HepG2 (cell line): ENCODE results near the gene UNKL. TPM values are rescaled to one million over a fixed set of nuclear protein-coding genes. Genes with fewer than 3 reads are reported as not detected.
A peak's percentile ranks its signal among the peaks of the same experiment; 100 is the strongest.

Experiments
- BHLHE40 ChIP-seq: IDR thresholded peaks from 2 replicates; pipeline ENCODE4 v1.6.1; 2011; ENCODE audit warnings: low read length, improper control_type of control experiment
- CHD2 ChIP-seq: IDR thresholded peaks from 2 replicates; pipeline ENCODE4 v1.6.1; 2011; ENCODE audit warnings: low read depth, low read length, improper control_type of control experiment
- EEA1 ChIP-seq: sonication (generic); formaldehyde crosslinking; IDR thresholded peaks from 2 replicates; pipeline ENCODE4 v1.5.1; 2020; ENCODE audit warnings: mild to moderate bottlenecking, missing genetic modification reagents, borderline replicate concordance
- EHMT2 ChIP-seq: fragments of 200-600 bp; sonication (generic); IDR thresholded peaks from 2 replicates; pipeline ENCODE4 v1.7.0; 2017; ENCODE audit warnings: antibody characterized with exemption, low read depth, low read length, borderline replicate concordance
- HHEX ChIP-seq: IDR thresholded peaks from 2 replicates; pipeline ENCODE4 v1.6.1; 2016; ENCODE audit warnings: control low read depth
- HNF4A ChIP-seq: sonication (generic); formaldehyde crosslinking; IDR thresholded peaks from 2 replicates; pipeline ENCODE4 v1.4.0; 2020; ENCODE audit warnings: missing genetic modification reagents
- NFYC ChIP-seq: IDR thresholded peaks from 2 replicates; pipeline ENCODE4 v1.6.1; 2016; ENCODE audit warnings: missing genetic modification reagents, missing compliant biosample characterization
- NONO ChIP-seq, 2 experiments: fragments of 450-650 bp in 1 of 2; sonication (generic) in 1 of 2; formaldehyde crosslinking in 1 of 2; IDR thresholded peaks in 1 of 2; conservative IDR thresholded peaks in 1 of 2; 2 replicates each; pipeline versions ENCODE4 v1.6.1 to v1.8.0; 2017 to 2022; ENCODE audit warnings: mild to moderate bottlenecking in 1 of 2, missing genetic modification reagents in 1 of 2, moderate library complexity in 1 of 2
- PHF21A ChIP-seq: sonication (generic); formaldehyde crosslinking; IDR thresholded peaks from 2 replicates; pipeline ENCODE4 v1.5.0; 2020; ENCODE audit warnings: mild to moderate bottlenecking, missing genetic modification reagents
- PRMT3 ChIP-seq: sonication (generic); formaldehyde crosslinking; IDR thresholded peaks from 2 replicates; pipeline ENCODE4 v1.8.1; 2022; ENCODE audit warnings: low read depth, mild to moderate bottlenecking, moderate library complexity, missing genetic modification reagents, borderline replicate concordance
- RBFOX2 ChIP-seq: fragments of 200-400 bp; formaldehyde crosslinking; IDR thresholded peaks from 2 replicates; pipeline ENCODE4 v1.6.1; 2017; ENCODE audit warnings: low read depth, mild to moderate bottlenecking, low read length
- RFXAP ChIP-seq: sonication (generic); formaldehyde crosslinking; IDR thresholded peaks from 2 replicates; pipeline ENCODE4 v1.4.0; 2020; ENCODE audit warnings: missing genetic modification reagents, borderline replicate concordance
- SALL1 ChIP-seq: sonication (generic); formaldehyde crosslinking; IDR thresholded peaks from 2 replicates; pipeline ENCODE4 v1.8.0; 2022; ENCODE audit warnings: mild to moderate bottlenecking, missing genetic modification reagents
- SAP130 ChIP-seq: IDR thresholded peaks from 2 replicates; pipeline ENCODE4 v1.6.1; 2016; ENCODE audit warnings: low read depth
- SP2 ChIP-seq: sonication (generic); formaldehyde crosslinking; IDR thresholded peaks from 2 replicates; pipeline ENCODE4 v1.5.1; 2020; ENCODE audit warnings: mild to moderate bottlenecking, missing genetic modification reagents
- SP5 ChIP-seq: IDR thresholded peaks from 2 replicates; pipeline ENCODE4 v1.6.1; 2016; ENCODE audit warnings: low read depth, borderline replicate concordance
- ZBTB38 ChIP-seq: sonication (generic); formaldehyde crosslinking; IDR thresholded peaks from 2 replicates; pipeline ENCODE4 v1.5.1; 2020; ENCODE audit warnings: mild to moderate bottlenecking, missing genetic modification reagents
- ZIK1 ChIP-seq: sonication (generic); formaldehyde crosslinking; IDR thresholded peaks from 2 replicates; pipeline ENCODE4 v1.5.0; 2020; ENCODE audit warnings: mild to moderate bottlenecking, low read depth, missing genetic modification reagents, borderline replicate concordance
- ZNF354B ChIP-seq: sonication (generic); formaldehyde crosslinking; IDR thresholded peaks from 2 replicates; pipeline ENCODE4 v1.8.0; 2022; ENCODE audit warnings: mild to moderate bottlenecking, missing genetic modification reagents
- ZNF441 ChIP-seq: sonication (generic); formaldehyde crosslinking; IDR thresholded peaks from 2 replicates; pipeline ENCODE4 v1.7.0; 2021; ENCODE audit warnings: missing genetic modification reagents, borderline replicate concordance
- ZNF775 ChIP-seq: sonication (generic); formaldehyde crosslinking; IDR thresholded peaks from 2 replicates; pipeline ENCODE4 v1.4.0; 2020; ENCODE audit warnings: missing genetic modification reagents, mild to moderate bottlenecking, moderate library complexity, borderline replicate concordance
- ZNF776 ChIP-seq: sonication (generic); formaldehyde crosslinking; IDR thresholded peaks from 2 replicates; pipeline ENCODE4 v1.4.0; 2020; ENCODE audit warnings: mild to moderate bottlenecking, missing genetic modification reagents
- polyA plus RNA-seq, 8 experiments: library from polyadenylated mRNA; depleted of rRNA in 3 of 8; stranded (reverse) in 7 of 8; unstranded in 1 of 8; fragments of >200 nt; fragmentation: Illumina TruSeq in 4 of 8; extraction: Trizol in 4 of 8; gene quantifications; 2 replicates each; pipeline versions ENCODE4 v1.2.1 to v1.2.3, GENCODE V29; 2011 to 2016; ENCODE audit warnings: low read depth in 4 of 8, missing spikeins in 1 of 8, mixed read lengths in 1 of 8; ENCODE audit not compliant: insufficient read depth in 1 of 8
- total RNA-seq, 5 experiments: library from RNA; depleted of rRNA; stranded (reverse); fragments of >200 nt; fragmentation: Illumina TruSeq; extraction: Trizol; gene quantifications; 2 replicates each; pipeline ENCODE4 v1.2.3, GENCODE V29; 2016; ENCODE audit warnings: low read depth in 1 of 5
- TF ChIP-seq, protein P1 (sequence below): sonication (generic); formaldehyde crosslinking; IDR thresholded peaks from 2 replicates; pipeline ENCODE4 v1.5.0; 2020; ENCODE audit warnings: mild to moderate bottlenecking, missing genetic modification reagents
- TF ChIP-seq, protein P2 (sequence below): sonication (generic); formaldehyde crosslinking; IDR thresholded peaks from 2 replicates; pipeline ENCODE4 v1.5.0; 2020; ENCODE audit warnings: missing genetic modification reagents, mild to moderate bottlenecking, borderline replicate concordance
- TF ChIP-seq, protein P3 (sequence below): sonication (generic); formaldehyde crosslinking; IDR thresholded peaks from 2 replicates; pipeline ENCODE4 v1.5.0; 2020; ENCODE audit warnings: mild to moderate bottlenecking, missing genetic modification reagents, moderate library complexity
- TF ChIP-seq, protein P4 (sequence below): IDR thresholded peaks from 2 replicates; pipeline ENCODE4 v1.6.1; 2012; ENCODE audit warnings: inconsistent platforms

Gene UNKL
- total and polyA plus RNA-seq, 2 of the 13 experiments (the other 11 are each of a cell fraction or from before 2014, with no cell fraction given), result 10.4 to 17.6 TPM

DNA sequence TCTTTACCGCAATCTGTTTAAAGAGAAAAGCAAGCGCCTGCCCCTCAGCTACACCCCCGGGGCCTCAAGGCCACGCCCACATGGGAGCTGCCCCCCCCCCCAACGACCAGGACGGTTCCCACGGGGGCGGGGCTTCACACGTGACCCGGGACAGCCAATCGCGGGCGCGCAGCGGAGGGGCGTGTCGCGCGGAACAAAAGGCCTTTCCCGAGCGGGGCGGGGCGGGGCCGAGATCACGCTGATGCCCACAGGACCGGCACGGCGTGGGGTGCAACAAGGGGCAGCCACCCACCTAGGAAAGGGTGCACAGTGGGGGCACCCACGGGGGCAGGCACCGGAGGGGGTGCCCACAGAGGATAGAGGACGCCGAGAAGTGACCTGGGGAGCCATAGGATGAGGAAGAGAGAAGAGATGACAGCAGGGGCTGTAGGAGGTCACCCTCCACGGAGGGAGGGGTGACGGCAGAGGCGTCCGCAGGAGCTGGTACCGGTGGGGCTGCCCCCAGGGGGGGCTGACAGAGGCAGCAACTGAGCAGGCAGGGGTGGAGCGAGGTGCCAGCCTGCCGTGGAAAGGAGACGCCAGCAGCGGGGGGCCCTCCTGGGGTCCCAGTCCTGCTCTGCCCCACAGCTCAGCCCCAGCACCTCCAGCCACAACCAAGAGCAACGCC lies 6.2 kb downstream of the UNKL start (continued):
- TF ChIP-seq, protein P1, sequence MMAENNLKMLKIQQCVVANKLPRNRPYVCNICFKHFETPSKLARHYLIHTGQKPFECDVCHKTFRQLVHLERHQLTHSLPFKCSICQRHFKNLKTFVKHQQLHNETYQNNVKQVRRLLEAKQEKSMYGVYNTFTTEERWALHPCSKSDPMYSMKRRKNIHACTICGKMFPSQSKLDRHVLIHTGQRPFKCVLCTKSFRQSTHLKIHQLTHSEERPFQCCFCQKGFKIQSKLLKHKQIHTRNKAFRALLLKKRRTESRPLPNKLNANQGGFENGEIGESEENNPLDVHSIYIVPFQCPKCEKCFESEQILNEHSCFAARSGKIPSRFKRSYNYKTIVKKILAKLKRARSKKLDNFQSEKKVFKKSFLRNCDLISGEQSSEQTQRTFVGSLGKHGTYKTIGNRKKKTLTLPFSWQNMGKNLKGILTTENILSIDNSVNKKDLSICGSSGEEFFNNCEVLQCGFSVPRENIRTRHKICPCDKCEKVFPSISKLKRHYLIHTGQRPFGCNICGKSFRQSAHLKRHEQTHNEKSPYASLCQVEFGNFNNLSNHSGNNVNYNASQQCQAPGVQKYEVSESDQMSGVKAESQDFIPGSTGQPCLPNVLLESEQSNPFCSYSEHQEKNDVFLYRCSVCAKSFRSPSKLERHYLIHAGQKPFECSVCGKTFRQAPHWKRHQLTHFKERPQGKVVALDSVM (CRISPR knock-in tag), result peak; percentile 72; the same call in 1 of the 2 replicates
- TF ChIP-seq, protein P2, sequence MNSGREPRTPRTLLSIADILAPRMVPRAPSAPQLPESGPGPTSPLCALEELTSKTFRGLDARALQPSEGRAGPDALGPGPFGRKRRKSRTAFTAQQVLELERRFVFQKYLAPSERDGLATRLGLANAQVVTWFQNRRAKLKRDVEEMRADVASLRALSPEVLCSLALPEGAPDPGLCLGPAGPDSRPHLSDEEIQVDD (CRISPR knock-in tag), result no peak
- peak; percentile 93 for TF ChIP-seq NFYC (CRISPR knock-in tag)
- no peak for TF ChIP-seq RFXAP
- peak; percentile 91 for TF ChIP-seq SAP130 (CRISPR knock-in tag)
- TF ChIP-seq ZNF775, result no peak
- TF ChIP-seq SALL1 (CRISPR knock-in tag), result peak; percentile 60; the same call in 1 of the 2 replicates
- no peak for TF ChIP-seq EEA1 (CRISPR knock-in tag)
- no peak for TF ChIP-seq NONO (IDR thresholded peaks at IDR 0.05)
- peak; percentile 80 for TF ChIP-seq NONO (CRISPR knock-in tag; conservative IDR thresholded peaks at IDR 0.05)
- TF ChIP-seq SP5, result peak; percentile 70
- TF ChIP-seq ZNF354B (CRISPR knock-in tag), result no peak
- no peak for TF ChIP-seq ZBTB38 (CRISPR knock-in tag)
- peak; percentile 57 for TF ChIP-seq BHLHE40
- no peak for TF ChIP-seq PHF21A
- TF ChIP-seq EHMT2, result no peak
- no peak for TF ChIP-seq PRMT3 (CRISPR knock-in tag)
- TF ChIP-seq ZNF776 (CRISPR knock-in tag), result no peak
- no peak for TF ChIP-seq HHEX (CRISPR knock-in tag)
- TF ChIP-seq, protein P3, sequence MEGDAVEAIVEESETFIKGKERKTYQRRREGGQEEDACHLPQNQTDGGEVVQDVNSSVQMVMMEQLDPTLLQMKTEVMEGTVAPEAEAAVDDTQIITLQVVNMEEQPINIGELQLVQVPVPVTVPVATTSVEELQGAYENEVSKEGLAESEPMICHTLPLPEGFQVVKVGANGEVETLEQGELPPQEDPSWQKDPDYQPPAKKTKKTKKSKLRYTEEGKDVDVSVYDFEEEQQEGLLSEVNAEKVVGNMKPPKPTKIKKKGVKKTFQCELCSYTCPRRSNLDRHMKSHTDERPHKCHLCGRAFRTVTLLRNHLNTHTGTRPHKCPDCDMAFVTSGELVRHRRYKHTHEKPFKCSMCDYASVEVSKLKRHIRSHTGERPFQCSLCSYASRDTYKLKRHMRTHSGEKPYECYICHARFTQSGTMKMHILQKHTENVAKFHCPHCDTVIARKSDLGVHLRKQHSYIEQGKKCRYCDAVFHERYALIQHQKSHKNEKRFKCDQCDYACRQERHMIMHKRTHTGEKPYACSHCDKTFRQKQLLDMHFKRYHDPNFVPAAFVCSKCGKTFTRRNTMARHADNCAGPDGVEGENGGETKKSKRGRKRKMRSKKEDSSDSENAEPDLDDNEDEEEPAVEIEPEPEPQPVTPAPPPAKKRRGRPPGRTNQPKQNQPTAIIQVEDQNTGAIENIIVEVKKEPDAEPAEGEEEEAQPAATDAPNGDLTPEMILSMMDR, result 0 out of 2 replicates have a peak, but pooled peaks have one; percentile 1
- TF ChIP-seq RBFOX2, result peak; percentile 72
- no peak for TF ChIP-seq ZNF441 (CRISPR knock-in tag)
- TF ChIP-seq ZIK1 (CRISPR knock-in tag), result no peak
- TF ChIP-seq SP2, result no peak
- no peak for TF ChIP-seq CHD2
- 0 out of 2 replicates have a peak, but pooled peaks have one; percentile 16 for TF ChIP-seq HNF4A (CRISPR knock-in tag)
- TF ChIP-seq, protein P4, sequence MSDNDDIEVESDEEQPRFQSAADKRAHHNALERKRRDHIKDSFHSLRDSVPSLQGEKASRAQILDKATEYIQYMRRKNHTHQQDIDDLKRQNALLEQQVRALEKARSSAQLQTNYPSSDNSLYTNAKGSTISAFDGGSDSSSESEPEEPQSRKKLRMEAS, result peak; percentile 28; the same call in 1 of the 2 replicates
